CD4-positive, alpha-beta T cell treated with Interleukin-10 for 1 hour (primary cell): Measurements from ENCODE around the gene MON2.
A peak's percentile ranks its signal among the peaks of the same experiment; 100 is the strongest.

ENCODE experiments used
- DNase-seq: peaks from one replicate; pipeline ENCODE4 v3.0.0-alpha.2; 2020

MON2 gene

DNA sequence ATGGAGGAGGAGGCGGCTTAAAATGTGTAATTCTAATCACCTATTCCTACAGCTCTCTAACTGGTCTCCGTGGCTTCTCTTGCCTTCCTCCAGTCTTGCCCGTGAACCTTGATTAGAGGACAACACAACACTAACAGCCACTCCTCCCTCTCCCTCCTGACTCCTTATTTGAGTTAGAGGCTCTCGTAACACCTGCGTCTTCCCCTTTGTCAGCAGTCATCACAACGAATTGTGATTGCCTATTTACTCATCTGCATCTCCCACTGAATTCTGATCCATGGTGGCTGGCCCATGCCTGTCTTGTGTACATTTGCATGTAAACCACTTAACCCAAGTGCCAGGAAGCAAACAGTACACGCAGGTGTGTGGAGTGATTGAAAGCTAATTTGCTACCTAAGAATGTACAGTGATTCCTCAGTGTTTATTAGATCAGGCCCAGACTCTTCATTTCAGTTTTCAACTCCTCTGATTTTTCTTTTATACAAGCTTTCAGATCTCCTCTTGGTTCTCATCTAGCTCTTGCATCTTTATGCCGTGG lies 154.5 kb downstream of the MON2 start:
- DNase-seq: no peak

DNA sequence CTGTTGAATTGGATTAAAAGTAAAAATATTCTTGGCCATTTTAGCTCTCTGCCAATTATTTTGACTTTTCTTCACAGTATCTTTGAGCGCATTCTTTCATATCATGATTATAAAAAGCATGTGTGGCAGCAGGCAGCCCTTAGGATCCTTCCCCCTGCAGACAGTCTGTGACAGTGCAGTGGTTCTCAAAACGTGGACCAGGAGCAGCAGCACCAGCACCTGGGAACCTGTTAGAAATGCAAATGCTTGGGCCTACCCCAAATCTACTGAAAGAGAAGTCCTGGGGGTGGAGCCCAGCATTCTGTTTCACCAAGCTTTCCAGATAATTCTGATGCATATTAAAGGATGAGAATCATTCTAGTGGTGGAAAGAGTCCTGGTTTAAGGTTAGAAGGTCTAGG lies 155.6 kb downstream of the MON2 start:
- no peak for DNase-seq

DNA sequence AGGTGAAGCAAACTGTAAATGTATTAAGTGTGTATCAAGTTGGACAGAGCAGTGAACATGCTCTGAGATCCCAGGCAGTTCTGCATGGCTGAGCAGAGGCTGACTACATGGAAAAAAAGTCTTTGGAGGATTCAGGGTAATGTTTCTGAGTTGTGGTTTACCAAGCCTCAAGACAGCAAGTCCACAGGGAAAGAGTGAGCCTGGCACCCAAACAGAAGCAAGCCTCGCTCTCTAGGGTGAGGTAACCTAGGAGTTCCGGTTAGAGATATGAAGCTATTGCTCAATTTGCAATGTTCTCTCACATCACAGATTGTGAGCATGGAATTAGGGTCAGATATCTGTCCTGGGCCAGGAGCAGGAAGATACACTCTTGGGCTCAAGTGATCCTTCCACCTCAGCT lies 158.6 kb downstream of the MON2 start:
- no peak for DNase-seq

DNA sequence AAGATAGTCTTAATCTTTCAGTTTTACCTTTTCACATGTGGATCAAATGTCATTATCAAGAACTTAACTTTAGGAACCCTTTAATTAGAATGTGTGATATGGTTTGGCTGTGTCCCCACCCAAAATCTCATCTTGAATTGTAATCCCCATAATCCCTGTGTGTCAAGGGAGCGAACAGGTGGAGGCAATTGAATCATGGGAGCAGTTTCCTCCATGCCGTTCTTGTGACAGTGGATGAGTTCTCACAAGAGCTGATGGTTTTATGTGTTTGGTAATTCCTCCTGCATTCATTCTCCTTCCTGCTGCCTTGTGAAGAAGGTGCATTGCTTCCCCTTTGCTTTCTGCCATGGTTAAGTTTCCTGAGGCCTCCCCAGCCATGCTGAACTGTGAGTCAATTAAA lies 160.6 kb downstream of the MON2 start:
- DNase-seq: no peak

DNA sequence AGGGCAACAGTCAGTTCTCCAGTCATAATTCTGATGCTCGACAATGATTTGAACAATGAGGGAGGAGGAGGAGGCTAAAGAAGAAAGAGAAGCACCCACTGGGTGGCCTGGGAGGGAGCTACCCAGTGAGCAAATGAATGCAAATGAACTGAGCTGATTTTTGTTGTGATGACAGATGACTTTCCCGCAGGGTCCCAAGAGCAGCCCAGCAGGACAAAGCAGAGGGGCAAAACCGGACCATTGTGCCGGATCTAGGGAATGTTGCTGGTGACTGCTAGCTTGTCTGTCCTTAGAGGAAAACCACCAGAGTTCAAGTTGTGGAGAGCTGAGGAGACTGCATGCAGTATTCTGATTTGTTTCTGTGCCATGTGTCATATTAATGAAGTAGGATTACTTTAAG lies 162.8 kb downstream of the MON2 start:
- DNase-seq: no peak

DNA sequence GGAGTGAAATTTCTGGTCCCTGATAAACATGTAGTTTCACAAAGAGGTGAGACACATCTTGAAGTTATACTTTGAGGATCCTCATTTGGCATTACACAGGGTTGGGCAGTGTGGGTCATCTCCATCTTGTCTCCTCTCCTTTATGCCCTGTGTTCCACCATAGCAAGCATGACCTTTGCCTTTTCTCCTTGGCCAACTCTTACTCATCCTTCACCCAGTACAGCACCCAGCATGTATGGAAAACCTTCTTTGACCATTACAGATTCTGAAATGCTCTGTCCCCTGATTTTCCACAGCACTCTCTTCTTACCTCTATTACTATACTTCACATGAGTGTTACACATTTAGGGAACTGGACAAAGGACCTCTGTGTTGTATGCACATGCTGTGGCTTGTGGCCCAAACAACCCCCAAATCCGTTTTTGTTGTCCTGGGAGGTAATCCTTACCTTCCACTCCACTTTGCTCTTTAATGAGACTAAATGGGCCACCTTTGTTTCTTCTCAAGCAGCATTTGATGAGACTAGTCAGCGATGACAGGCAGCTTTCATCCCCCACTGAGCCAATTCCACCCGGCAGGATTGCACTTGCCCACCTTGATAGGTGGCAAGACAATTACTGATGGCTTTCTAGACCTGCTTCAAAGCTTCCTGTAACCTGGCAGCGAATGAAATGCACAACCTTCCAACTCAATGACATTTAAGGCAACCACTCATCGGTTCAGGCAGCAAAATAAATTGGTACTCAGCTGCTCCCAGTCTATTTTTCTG lies 163.5 kb downstream of the MON2 start:
- DNase-seq: no peak

DNA sequence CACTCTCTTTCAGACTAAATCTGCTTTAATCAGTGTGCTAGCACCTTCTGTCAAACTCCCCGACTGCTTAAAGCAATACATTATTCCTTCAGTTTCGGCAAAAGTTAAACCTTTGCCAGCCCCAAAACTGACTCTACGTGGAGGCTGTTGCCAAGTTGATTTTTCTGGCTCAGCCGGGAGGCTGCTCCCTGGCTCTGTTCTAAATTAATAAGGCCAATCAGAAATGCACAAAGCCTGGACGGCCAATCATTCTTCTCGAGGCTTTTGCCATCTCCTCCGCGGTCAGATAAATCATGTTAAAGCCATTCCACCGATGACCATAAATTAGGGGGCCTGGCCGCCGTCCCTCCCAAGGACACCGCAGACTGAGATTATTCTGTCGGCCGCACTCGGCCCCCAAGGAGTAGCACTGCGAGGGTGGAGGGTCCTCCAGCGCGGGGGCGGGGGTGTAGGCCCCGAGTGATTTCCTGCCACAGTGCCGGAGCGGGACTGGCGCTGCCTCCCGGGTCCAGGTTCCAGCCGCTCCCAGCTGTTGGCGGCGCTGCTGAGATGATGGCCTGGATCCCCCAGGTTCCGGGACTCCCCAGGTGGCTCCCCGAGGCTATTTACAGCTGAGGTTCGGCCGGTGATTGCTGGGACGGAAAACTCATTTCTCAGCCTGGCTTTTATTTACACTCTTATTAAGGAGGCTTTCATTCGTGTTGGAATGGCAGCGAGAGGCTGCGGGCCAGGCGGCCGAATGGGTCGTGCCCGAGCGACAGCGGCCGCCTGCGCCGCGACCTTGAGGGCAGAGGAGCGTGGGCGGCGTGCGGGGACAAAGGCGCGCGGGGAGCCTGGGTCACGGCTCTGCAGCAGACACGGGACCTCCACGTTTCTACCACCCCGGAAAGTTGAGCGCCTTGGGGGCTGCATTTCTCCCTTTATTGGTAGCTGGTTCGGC lies 165.1 kb downstream of the MON2 start:
- DNase-seq: peak; percentile 10

DNA sequence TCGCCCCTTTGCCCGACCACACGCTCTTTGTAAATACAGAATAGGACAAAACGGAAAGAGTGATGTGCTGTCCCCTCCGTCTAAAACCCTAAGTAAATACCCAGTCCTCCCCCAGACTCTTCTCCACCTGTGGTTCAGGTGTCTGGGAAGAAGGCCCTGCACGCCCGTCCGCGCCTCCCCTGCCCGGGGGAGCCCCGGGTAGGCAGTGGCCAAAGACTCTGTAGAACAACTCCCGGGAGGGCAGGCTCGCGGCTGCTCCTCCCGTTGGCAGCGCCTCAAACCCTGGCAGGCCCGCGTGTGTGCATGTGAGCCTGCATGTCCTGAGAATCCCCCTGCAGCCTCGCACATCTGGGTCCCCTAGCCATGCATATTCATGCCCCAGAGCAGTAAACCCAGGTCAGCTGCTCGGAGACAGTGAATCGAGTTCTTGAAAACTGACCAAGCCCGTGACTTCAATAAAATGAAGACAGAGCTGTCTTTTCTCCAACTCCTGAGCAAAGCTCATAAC lies 165.8 kb downstream of the MON2 start:
- DNase-seq: peak; percentile 2

DNA sequence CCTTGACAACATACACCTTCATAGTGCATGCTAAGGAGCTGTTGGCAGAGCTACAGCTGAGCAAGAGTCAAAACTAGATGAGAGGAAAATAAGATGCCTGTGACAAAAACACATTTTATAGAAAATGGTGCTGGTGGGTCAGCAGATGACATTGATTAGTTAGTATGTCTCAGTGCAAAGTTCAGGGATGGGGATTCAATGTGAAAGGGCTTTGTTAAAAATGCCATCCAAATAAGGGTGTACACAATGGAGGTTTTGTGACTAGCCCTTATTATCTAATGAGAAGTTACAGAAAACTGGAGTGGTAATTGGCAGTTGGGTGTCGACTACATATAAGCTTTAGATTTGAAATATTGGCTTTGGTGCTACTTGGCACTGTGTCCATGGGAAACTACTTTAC lies 169.0 kb downstream of the MON2 start:
- no peak for DNase-seq

DNA sequence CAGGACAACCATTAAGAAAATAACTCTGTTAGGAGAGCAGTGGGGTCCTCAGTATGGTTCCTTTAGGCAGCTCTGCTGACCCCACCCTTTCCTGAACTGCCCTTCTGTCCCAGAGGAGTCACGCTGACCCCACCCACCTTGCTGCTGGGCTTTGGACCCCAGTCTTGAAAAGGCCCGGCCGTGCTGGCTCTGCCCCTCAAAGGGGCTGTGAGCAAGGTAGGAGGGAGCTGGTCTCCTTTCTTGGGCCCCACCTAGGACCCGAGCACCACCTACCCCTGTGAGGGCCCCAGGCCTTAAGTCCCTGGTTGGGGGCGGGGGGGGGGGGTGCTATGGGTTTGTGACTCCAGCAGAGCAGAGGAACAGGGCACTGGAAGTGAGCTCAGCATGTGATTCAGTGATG lies 171.1 kb downstream of the MON2 start:
- DNase-seq: no peak

DNA sequence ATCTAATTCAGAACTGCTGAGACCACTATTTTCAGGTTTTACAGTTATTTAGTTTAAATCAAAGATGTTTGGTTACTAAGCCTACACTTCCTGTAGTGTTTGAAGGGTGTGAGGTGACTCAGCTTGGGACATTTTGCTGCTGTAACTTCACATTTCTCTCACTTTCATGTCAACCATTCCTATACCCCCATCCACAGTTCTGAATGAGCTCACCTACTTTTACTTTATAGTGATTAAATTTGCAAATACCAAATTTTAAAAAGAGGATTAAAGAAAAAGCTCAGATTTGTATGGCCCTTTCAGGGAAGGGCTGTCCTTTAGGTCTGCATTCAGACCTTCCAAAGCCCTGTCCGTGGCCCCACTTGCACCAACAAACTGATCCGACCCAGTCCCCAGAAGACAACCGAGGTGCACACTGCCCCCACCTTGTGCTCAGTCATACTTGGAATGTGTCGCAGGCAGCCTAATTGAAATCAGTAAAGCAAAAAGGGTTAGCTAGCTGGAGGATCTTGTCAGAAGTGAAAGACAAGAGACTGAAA lies 174.4 kb downstream of the MON2 start:
- peak; percentile 25 for DNase-seq

DNA sequence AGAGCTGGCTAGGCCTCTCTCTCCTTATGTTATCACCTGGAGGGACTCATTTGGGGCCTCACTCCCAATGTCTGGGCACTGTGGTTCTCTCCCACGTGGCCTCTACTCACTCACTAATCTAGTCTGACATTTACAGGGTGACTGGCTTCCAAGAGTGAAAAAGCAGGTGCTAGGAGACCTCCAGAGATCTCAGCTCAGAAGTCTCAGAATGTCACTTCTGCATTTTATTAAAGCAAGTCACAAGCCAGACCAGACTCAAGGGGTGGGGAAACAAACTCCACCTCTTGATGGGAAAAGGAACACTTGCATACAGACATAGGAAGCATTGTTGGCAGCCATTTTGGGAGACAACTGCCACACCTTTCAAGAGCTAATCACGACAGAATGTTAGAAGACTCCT lies 175.9 kb downstream of the MON2 start:
- DNase-seq: no peak

DNA sequence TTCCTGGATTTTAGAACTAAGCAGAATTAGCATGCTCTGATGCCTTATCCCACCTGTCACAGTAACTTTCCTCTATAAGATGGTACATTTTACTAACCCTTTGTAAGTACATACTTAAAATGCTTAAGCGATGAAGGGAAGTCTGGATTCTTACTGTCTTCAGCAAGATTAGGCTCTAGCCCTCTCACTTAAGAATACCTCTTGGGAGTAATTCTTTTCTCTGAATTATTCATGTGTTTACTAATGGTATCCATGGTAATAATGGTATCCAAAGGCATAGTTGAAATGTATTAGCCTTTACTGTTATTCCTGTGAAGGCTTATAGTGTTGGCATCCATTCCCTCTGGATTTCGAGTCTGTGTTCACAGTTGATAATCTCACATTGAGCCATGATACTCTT lies 176.9 kb downstream of the MON2 start:
- no peak for DNase-seq

DNA sequence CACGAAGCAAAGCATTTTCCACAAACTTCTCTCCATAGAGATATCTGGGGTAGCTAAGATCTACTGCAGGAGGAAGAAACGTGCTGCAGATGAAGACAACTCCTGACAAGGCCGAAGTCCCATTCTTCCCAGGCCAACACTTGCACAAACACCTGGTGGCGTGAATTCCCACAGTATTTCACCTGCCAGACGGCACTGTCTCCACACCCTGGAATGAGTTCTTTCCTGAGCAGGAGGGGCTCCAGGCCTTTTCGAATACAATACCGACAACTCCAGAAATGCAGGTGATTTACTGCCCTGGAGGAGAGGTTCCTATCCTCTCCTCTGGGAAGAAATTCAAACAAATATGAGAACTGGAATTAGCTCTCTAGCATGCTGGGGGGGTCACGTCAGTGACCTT lies 179.9 kb downstream of the MON2 start:
- no peak for DNase-seq

DNA sequence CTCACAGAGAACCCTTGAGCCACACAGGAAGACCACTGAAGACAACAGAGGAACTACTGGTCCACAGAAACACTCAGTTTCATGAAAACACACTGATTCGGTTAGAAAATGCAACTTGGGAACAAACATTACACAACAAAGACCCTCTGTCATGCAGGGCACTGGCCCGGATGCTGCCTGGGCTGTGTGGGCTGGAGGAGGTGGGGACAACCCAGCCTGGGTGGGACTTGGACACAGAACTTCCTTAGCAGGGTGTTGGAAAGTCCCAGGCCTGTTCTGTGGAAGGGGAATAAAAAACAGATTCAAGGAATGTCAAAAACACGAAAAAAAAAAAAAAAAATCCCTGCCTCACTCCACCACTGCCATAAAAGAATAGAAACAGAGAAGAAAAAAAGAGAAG lies 181.0 kb downstream of the MON2 start:
- DNase-seq: no peak

DNA sequence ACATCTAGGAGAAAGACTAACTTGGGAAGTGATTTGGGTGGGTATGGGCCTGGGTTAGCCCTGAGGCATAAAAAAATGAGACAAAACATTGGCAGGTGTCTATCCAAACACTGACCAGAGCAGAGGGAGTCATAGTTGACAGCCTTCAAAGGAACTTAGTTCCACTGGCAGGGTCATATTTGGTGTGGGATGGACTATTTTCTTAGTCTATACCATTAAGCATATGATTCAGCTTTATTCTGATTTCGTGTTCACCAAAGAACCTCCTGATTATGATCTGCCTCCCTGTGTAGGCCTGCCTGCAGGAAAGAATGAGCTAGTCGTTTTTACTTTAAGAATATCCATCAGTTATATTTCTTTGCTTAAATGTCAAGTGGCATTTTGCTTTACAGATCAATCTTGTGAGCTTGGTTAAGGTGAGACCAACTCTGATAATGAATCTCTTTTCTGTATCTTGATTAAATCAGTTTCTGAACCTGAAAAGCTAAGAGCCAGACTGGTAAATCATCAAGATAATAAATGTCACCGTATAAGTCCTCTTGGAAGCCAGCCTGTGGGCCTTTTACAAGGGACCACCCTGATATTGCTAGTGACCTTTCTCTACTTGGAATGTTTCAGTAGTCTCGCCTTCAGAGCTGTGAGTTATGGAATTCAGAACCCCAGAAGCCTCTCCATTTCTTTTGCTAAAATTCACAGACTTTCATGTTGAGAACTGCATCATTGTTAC lies 182.9 kb downstream of the MON2 start:
- DNase-seq: no peak
